OCI-LY7 (cell line): ENCODE measurements around the gene WDR5B. TPM values are rescaled to one million over a fixed set of nuclear protein-coding genes. Genes with fewer than 3 reads are reported as not detected.
"Not testable (repeated sequence)": the region's sequence is repeated elsewhere in the genome, so short reads cannot be mapped to it uniquely, and the experiment has no call there.

Source experiments
- BruUV-seq: library from RNA; stranded (reverse); fragments of 400-500 nt; replicated peaks from 2 replicates; lab custom pipeline; 2021; lab: Mats Ljungman, UMichigan
- CTCF ChIA-PET: fragments of 300-600 bp; sonication (Branson Sonifier 250); formaldehyde crosslinking; loops from one replicate; lab custom pipeline; 2022; ENCODE audit warnings: antibody characterized with exemption; ENCODE audit not compliant: unreplicated experiment; lab: Charles Lee
- POLR2A ChIA-PET: fragments of 300-600 bp; sonication (Branson Sonifier 250); formaldehyde crosslinking; loops from one replicate; lab custom pipeline; 2022; ENCODE audit warnings: antibody characterized with exemption; lab: Charles Lee
- DNase-seq: peaks from one replicate; pipeline ENCODE4 v3.0.0-alpha.2; 2015; ENCODE audit warnings: low spot score
- H2AFZ ChIP-seq: fragments of 200-600 bp; sonication (generic), shearing (Covaris generic); 2 replicates; pipeline ENCODE4 v1.6.1; 2014; ENCODE audit warnings: mild to moderate bottlenecking, antibody characterized with exemption, low read length, moderate library complexity
- H3K27ac ChIP-seq: fragments of 200-600 bp; sonication (generic); 2 replicates; pipeline ENCODE4 v1.5.1; 2014; ENCODE audit warnings: mixed run types, low read depth, mild to moderate bottlenecking, moderate library complexity, low read length, inconsistent platforms; ENCODE audit not compliant: poor library complexity, severe bottlenecking
- H3K36me3 ChIP-seq: fragments of 200-600 bp; sonication (generic); 2 replicates; pipeline ENCODE4 v1.6.1; 2014; ENCODE audit warnings: mild to moderate bottlenecking, antibody characterized with exemption, low read length, moderate library complexity, mixed read lengths; ENCODE audit not compliant: insufficient read depth
- H3K4me1 ChIP-seq: fragments of 200-600 bp; sonication (generic); 2 replicates; pipeline ENCODE4 v1.5.1; 2014; ENCODE audit warnings: mild to moderate bottlenecking, low read length; ENCODE audit not compliant: insufficient read depth, poor library complexity, severe bottlenecking
- H3K4me2 ChIP-seq: fragments of 200-600 bp; sonication (generic); 2 replicates; pipeline ENCODE4 v1.6.1; 2014; ENCODE audit warnings: mild to moderate bottlenecking, low read length
- H3K4me3 ChIP-seq: fragments of 200-600 bp; sonication (generic); 2 replicates; pipeline ENCODE4 v1.5.1; 2014; ENCODE audit warnings: mild to moderate bottlenecking, low read depth, low read length; ENCODE audit not compliant: poor library complexity, severe bottlenecking
- H3K79me2 ChIP-seq: fragments of 200-600 bp; sonication (generic); 2 replicates; pipeline ENCODE4 v1.6.1; 2016; ENCODE audit warnings: low read depth, mild to moderate bottlenecking, low read length, moderate library complexity, mixed read lengths; ENCODE audit not compliant: insufficient read depth
- H3K9me2 ChIP-seq: fragments of 200-600 bp; sonication (generic); 2 replicates; pipeline ENCODE4 v1.6.1; 2016; ENCODE audit warnings: mild to moderate bottlenecking, low read length, mixed read lengths; ENCODE audit not compliant: insufficient read depth
- H3K9me3 ChIP-seq: fragments of 200-600 bp; sonication (generic); 2 replicates; pipeline ENCODE4 v1.6.1; 2014; ENCODE audit warnings: mild to moderate bottlenecking, mixed run types, low read length, mixed read lengths
- H4K20me1 ChIP-seq: fragments of 200-600 bp; sonication (generic); 2 replicates; pipeline ENCODE4 v1.6.1; 2014; ENCODE audit warnings: mild to moderate bottlenecking, antibody characterized with exemption, low read length, moderate library complexity, mixed read lengths; ENCODE audit not compliant: insufficient read depth
- CTCF ChIP-seq: fragments of 200-600 bp; sonication (generic); conservative IDR thresholded peaks from 2 replicates; pipeline ENCODE4 v1.5.1; 2014; ENCODE audit warnings: mild to moderate bottlenecking, antibody characterized with exemption, low read length, moderate library complexity, mixed read lengths
- EZH2phosphoT487 ChIP-seq: fragments of 200-600 bp; sonication (generic); IDR thresholded peaks from 2 replicates; pipeline ENCODE4 v1.6.1; 2018; ENCODE audit warnings: low read depth, borderline replicate concordance, mild to moderate bottlenecking, mixed run types, antibody characterized with exemption, low read length, moderate library complexity, mixed read lengths
- intact Hi-C: fragments of 100-400 bp; cut with micrococcal nuclease; formaldehyde crosslinking; loops from one replicate; pipeline ENCODE4 v1.10.0; 2022; ENCODE audit not compliant: unreplicated experiment
- total RNA-seq, 2 experiments: library from RNA; depleted of rRNA in 1 of 2; stranded (reverse); fragments of >200 nt in 1 of 2; shearing (Covaris generic) in 1 of 2; gene quantifications; 2 replicates each; pipeline ENCODE4 v1.2.3, GENCODE V29; 2014 to 2022

Gene WDR5B
- total RNA-seq, 2 experiments from 2014 or later, result 6.3 to 8.3 TPM

- H3K27ac ChIP-seq, DNase-seq, H3K4me1 ChIP-seq, H3K9me2 ChIP-seq, CTCF ChIA-PET, H2AFZ ChIP-seq, H3K4me3 ChIP-seq, intact Hi-C loops, H3K79me2 ChIP-seq, H3K4me2 ChIP-seq, H4K20me1 ChIP-seq, BruUV-seq, H3K9me3 ChIP-seq: not testable (repeated sequence)
- H3K36me3 ChIP-seq, result peaks cover 82% of the 10 kb centered on the region
- POLR2A ChIA-PET, result interaction anchor here (0.6 kb wide), 1 partner anchor 591 kb away, joined by 5 read pairs; no protein-coding TSS in a partner anchor
Observed at GRCh38 chr3:122444491-122444887, 28.6 kb upstream of the WDR5B start.

DNA sequence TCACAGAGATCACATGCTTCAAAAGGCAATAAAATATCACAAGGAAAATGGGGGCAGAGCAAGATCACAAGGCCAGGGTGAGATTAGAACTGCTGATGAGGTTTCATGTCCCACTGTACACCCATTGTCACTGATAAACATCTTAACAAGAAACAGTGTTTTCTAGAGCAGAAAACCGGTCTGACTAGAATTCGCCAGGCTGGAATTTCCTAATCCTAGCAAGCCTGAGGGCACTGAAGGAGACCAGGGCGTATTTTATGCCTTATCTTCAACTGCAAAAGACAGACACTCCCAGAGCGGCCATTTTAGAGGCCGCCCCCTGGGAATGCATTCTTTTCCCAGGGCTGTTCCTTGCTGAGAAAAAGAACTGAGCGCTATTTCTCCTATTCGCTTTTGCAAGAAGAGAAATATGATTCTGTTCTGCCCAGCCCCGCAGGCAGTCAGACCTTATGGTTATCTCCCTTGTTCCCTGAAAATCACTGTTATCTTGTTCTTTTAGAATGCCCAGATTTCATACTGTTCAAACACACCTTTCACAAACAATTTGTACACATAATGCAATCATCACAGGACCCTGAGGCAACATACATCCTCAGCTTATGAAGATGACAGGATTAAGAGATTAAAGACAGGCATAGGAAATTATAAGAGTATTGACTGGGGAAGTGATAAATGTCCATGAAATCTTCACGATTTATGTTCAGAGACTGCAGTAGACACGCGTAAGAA, 28.1 kb upstream of the WDR5B start:
- H4K20me1 ChIP-seq, H3K27ac ChIP-seq, DNase-seq, H3K4me1 ChIP-seq, CTCF ChIA-PET, H3K79me2 ChIP-seq, BruUV-seq, intact Hi-C loops, H3K9me3 ChIP-seq, H2AFZ ChIP-seq, POLR2A ChIA-PET, H3K9me2 ChIP-seq, H3K4me2 ChIP-seq, H3K4me3 ChIP-seq: not testable (repeated sequence)
- peaks cover 82% of the 10 kb centered on the region for H3K36me3 ChIP-seq

DNA sequence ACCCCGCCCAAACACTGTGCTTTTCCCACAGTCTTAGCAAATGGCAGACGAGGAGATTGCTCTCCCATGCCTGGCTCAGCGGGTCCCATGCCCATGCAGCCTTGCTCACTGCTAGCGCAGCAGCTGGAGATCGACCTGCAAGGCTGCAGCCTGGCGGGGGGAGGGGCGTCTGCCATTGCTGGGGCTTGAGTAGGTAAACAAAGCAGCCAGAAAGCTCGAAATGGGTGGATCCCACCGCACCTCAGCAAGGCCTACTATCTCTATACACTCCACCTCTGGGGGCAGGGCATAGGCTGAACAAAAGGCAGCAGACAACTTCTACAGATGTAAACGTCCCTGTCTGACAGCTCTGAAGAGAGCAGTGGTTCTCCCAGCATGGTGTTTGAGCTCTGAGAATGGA, 27.2 kb upstream of the WDR5B start:
- Histone ChIP-seq H4K20me1 (no peaks in the 10 kb centered on the region), H3K36me3 (peaks cover 82% of the 10 kb centered on the region), H3K27ac (no peak overlapping the region), H2AFZ (no peak overlapping the region), H3K4me3 (no peak overlapping the region), H3K4me1 (no peaks in the 10 kb centered on the region), H3K4me2 (no peak overlapping the region), H3K9me2 (no peaks in the 10 kb centered on the region), H3K79me2 (no peaks in the 10 kb centered on the region), H3K9me3 (0 out of 2 replicates have a peak, but pooled peaks cover 9% of the 10 kb centered on the region)
- POLR2A ChIA-PET, result interaction anchor here (2.1 kb wide), 1 partner anchor 26 kb away, joined by 7 read pairs; no protein-coding TSS in a partner anchor
- CTCF ChIA-PET, result no interaction called here
- no peak for DNase-seq
- no TSS peak for BruUV-seq
- intact Hi-C loops, result no loop called here
- TF ChIP-seq CTCF (no peak), EZH2phosphoT487 (no peak)
